AG09319 (cell line): ENCODE measurements around the gene INSIG2.

Experiments used
- DNase-seq: peaks from one replicate; pipeline ENCODE4 v3.0.0-alpha.2; 2010; ENCODE audit warnings: low read depth; ENCODE audit errors: extremely low read depth
- TF ChIP-seq, protein P1 (sequence below): IDR thresholded peaks from 2 replicates; pipeline ENCODE4 v1.5.1; 2011; ENCODE audit warnings: low read depth, mild to moderate bottlenecking, inconsistent platforms, low read length, moderate library complexity

INSIG2 gene

DNA sequence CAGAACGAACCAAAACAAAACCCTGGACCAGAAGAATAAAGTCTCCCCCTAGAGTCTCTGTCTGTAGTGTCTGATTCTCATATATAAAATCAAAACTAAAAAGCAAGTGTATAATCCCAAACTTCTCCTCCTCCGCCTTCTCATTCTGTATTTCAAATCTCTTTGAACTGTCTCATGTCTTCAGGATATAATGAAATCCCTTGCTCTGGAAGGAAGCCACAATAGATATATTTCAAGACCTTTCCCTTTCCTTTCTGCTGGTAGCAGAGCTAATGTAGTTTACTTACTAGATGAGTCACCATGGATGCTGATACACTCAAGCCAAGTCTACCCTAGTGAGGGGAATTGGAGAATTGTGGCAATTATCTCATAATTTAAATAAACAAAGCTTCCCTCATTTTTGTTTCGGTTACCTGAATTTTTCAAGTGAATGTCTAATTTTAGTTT, 40.9 kb upstream of the INSIG2 start:
- DNase-seq = no peak
- TF ChIP-seq, protein P1, sequence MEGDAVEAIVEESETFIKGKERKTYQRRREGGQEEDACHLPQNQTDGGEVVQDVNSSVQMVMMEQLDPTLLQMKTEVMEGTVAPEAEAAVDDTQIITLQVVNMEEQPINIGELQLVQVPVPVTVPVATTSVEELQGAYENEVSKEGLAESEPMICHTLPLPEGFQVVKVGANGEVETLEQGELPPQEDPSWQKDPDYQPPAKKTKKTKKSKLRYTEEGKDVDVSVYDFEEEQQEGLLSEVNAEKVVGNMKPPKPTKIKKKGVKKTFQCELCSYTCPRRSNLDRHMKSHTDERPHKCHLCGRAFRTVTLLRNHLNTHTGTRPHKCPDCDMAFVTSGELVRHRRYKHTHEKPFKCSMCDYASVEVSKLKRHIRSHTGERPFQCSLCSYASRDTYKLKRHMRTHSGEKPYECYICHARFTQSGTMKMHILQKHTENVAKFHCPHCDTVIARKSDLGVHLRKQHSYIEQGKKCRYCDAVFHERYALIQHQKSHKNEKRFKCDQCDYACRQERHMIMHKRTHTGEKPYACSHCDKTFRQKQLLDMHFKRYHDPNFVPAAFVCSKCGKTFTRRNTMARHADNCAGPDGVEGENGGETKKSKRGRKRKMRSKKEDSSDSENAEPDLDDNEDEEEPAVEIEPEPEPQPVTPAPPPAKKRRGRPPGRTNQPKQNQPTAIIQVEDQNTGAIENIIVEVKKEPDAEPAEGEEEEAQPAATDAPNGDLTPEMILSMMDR = no peak

DNA sequence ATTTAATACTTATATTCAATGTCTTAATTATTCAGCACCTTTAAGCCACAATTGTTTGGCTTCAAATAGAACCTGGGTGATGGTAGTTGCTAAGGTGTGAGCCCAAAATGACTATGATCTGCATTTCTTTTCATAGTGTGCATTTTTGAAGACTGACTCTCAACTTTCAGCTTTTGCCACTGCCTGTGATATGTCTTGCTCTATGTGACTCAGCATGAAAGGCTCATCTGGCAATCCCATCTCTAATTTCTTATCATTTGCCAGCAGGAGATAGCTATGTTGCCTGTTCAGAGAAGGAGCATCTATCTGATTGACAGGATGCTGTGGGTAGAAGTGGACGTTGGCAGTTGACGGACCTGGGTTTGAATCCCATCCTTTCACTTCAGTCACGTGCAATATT, 39.9 kb upstream of the INSIG2 start:
- TF ChIP-seq, protein P1 = no peak
- DNase-seq = no peak

DNA sequence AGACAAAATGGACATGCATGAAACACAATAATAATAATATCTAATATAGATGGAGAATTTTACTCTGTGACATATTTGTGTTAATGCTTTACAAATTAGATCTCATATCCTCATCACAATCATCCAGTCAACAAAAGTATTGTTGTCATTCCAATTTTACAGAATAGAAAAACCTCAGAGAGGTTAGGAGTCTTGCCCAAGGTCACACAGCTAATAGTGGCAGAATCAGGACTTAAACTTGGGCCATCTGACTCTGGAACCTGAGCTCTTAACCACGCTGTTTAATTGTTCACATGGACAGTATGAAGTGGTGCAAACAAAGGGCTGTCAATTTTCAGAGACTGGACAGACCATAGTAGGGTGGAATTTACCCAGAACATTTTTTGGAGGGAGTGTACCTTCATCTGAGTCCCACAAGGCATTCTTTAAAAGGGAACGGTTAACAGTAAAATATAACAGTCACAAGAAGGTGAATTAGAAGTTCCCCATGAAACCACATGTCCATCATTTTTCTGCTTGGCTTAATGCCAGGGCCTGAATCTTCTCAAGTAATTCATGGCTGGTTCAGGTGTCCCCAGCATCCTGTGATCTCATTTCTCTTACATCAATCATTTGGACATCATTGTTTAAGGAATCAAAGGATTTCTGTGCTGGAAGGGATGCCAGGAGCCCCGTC, 39.0 kb upstream of the INSIG2 start:
- TF ChIP-seq, protein P1 = no peak
- DNase-seq = no peak

DNA sequence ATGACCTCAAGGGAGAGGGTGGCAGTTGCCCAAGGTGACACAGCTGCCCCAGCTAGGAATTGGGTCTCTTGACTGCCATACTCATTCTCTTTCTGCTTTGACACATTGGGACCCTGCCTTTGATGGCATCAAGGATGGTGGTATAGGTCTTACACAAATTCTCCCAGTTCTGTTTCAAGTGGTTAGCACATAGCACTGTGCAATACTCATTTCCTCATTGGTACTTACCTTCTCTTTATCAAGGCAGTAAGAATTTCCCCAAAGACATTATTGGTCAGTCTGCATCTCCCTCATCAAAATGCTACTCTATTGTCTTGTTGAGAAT, 38.5 kb upstream of the INSIG2 start:
- TF ChIP-seq, protein P1 = no peak
- no peak for DNase-seq

DNA sequence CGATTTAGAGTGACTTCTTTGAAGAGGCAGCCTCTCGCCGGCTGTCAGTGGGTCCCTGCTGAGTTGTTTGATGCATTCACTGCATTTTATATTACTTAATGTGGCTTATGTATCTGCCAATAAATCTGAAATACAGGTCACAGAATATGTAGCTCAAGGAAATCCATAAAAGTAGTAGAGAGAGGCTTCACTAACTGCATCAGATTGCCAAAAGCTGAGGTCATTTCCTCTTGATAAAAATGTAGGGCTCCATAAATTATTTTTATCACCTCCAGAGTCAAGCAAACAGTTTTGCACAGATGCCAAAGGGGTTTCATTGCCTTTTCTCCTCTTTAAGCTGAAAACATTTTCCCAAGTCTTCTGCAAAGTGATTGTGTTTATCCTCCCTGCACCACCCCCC, 37.9 kb upstream of the INSIG2 start:
- DNase-seq = no peak
- TF ChIP-seq, protein P1 = no peak

DNA sequence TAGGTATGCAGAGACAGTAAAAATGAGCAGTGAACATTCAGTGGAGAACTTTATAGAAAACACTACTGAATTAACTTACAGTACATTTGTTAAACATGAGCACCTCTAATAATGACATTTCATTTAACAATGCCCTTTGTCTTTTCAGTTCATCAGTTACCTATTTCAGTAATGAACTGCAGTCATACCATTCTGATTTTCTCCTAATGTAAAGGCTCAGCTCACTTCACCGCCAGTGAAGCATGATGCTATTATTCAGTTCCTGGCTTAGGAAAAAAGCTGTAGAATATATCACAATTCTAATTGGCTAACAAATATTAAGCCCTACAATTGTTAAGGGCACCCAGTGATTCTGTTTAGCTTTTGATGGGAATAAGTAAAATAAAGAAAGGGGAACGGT, 37.3 kb upstream of the INSIG2 start:
- no peak for DNase-seq
- TF ChIP-seq, protein P1 = no peak

DNA sequence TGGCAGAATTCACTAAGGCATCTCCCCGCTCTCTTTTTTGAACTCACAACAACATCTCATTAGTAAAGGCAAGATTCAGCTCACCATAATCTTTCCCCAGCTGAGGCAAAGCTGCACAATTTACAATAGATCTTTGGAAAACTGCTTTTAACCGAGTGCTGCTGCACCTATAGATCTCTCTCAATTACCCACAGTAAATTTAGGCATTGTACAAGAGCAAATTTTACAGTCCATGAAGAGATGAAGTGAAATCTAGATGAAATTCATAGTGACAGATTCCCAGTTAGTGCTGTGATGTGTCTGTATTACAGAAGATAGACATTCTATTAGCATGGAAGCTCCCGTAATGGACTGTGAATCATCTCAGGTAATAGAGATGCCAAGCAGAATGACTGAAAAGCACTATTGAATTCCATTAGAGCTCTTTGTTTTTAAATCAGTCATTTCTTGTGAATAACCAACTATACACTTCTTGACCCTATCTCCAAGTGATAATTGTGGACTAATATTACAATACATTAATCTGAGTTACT, 36.4 kb upstream of the INSIG2 start:
- DNase-seq = no peak
- TF ChIP-seq, protein P1 = no peak
